Thoracic aorta (tissue), 2 donors: ENCODE measurements around the gene FKBP14. TPM values are rescaled to one million over a fixed set of nuclear protein-coding genes. Genes with fewer than 3 reads are reported as not detected.

Experiments used
- ATAC-seq: fragments of 150-250 bp; one replicate; pipeline ENCODE4 v1.8.0; 2017; ENCODE audit warnings: low read depth; ENCODE audit not compliant: insufficient number of reproducible peaks, low FRiP score
- DNase-seq: peaks from one replicate; pipeline ENCODE4 v3.0.0-alpha.2; 2020; ENCODE audit warnings: low spot score
- H3K27ac ChIP-seq, 2 donors: fragments of 200-600 bp; sonication (generic); 1 replicate in 1 of 2; 2 replicates in 1 of 2; pipeline ENCODE4 v1.5.1; 2016; ENCODE audit warnings: mild to moderate bottlenecking in 2 of 2, moderate library complexity in 2 of 2
- H3K27me3 ChIP-seq: fragments of 200-600 bp; sonication (generic); replicated peaks from 2 replicates; pipeline ENCODE4 v1.6.0; 2016; ENCODE audit warnings: mild to moderate bottlenecking; ENCODE audit not compliant: insufficient read depth
- H3K36me3 ChIP-seq: fragments of 200-600 bp; sonication (generic); one replicate; pipeline ENCODE4 v1.5.1; 2016
- H3K4me1 ChIP-seq, 2 donors: fragments of 200-600 bp; sonication (generic); 1 replicate in 1 of 2; 2 replicates in 1 of 2; pipeline versions ENCODE4 v1.5.1 to v1.6.0; 2016; ENCODE audit warnings: low read depth in 2 of 2, mild to moderate bottlenecking in 1 of 2; ENCODE audit not compliant: control insufficient read depth in 1 of 2
- H3K4me3 ChIP-seq: fragments of 200-600 bp; sonication (generic); 2 replicates; pipeline ENCODE4 v1.5.1; 2016; ENCODE audit warnings: mild to moderate bottlenecking
- H3K9me3 ChIP-seq: fragments of 200-600 bp; sonication (generic); 2 replicates; pipeline ENCODE4 v1.5.1; 2016
- CTCF ChIP-seq: fragments of 200-600 bp; sonication (generic); IDR thresholded peaks from one replicate; pipeline ENCODE4 v1.5.1; 2019; ENCODE audit warnings: antibody characterized with exemption
- total RNA-seq, 2 donors: library from RNA; depleted of rRNA; stranded (reverse); fragments of >200 nt; gene quantifications; one replicate each; pipeline versions ENCODE4 v1.1.0 to v1.2.3, GENCODE V29; 2016

FKBP14 gene
- total RNA-seq, 2 donors from 2014 or later = 12.6 to 15.2 TPM

GRCh38 chr7:29975561-29975960 lies 50.9 kb downstream of the FKBP14 start:
- ATAC-seq = no peak
- no peak overlapping the region for H3K4me3 ChIP-seq
- no peak for DNase-seq
- no peaks in the 10 kb centered on the region for H3K9me3 ChIP-seq
- TF ChIP-seq CTCF = no peak
- H3K27me3 ChIP-seq = no peaks in the 10 kb centered on the region
- H3K36me3 ChIP-seq = no peaks in the 10 kb centered on the region
- no peaks in the 10 kb centered on the region for H3K4me1 ChIP-seq
- no peak overlapping the region for H3K27ac ChIP-seq

GRCh38 chr7:29974286-29974685 lies 52.2 kb downstream of the FKBP14 start:
- no peak for TF ChIP-seq CTCF
- H3K27me3 ChIP-seq = no peaks in the 10 kb centered on the region
- H3K4me3 ChIP-seq = no peak overlapping the region
- H3K4me1 ChIP-seq = no peaks in the 10 kb centered on the region
- no peaks in the 10 kb centered on the region for H3K36me3 ChIP-seq
- no peak overlapping the region for H3K27ac ChIP-seq
- DNase-seq (no peak), ATAC-seq (no peak)
- H3K9me3 ChIP-seq = no peaks in the 10 kb centered on the region

GRCh38 chr7:29972315-29972669 lies 54.2 kb downstream of the FKBP14 start:
- no peak overlapping the region for H3K4me3 ChIP-seq
- TF ChIP-seq CTCF = no peak
- no peaks in the 10 kb centered on the region for H3K36me3 ChIP-seq
- H3K9me3 ChIP-seq = no peaks in the 10 kb centered on the region
- no peak for ATAC-seq
- H3K4me1 ChIP-seq = no peaks in the 10 kb centered on the region
- DNase-seq = no peak
- no peaks in the 10 kb centered on the region for H3K27me3 ChIP-seq
- no peak overlapping the region for H3K27ac ChIP-seq

GRCh38 chr7:29971566-29972314 lies 54.8 kb downstream of the FKBP14 start:
- no peak for ATAC-seq
- H3K36me3 ChIP-seq = no peaks in the 10 kb centered on the region
- H3K27ac ChIP-seq = no peak overlapping the region
- TF ChIP-seq CTCF = no peak
- no peaks in the 10 kb centered on the region for H3K27me3 ChIP-seq
- DNase-seq = no peak
- H3K9me3 ChIP-seq = no peaks in the 10 kb centered on the region
- peaks cover 0 to 1% of the 10 kb centered on the region in 2 donors for H3K4me1 ChIP-seq
- H3K4me3 ChIP-seq = no peak overlapping the region

- H3K4me1 ChIP-seq = peaks cover 2 to 17% of the 10 kb centered on the region in 2 donors
- H3K27me3 ChIP-seq = no peaks in the 10 kb centered on the region
- no peak overlapping the region for H3K27ac ChIP-seq
- no peak for ATAC-seq
- TF ChIP-seq CTCF = no peak
- H3K36me3 ChIP-seq = no peaks in the 10 kb centered on the region
- no peak for DNase-seq
- no peaks in the 10 kb centered on the region for H3K9me3 ChIP-seq
- no peak overlapping the region for H3K4me3 ChIP-seq
These were observed 56.3 kb downstream of the FKBP14 start for GRCh38 chr7:29970158-29970557.
